DMS79 treated with DMSO at 0.1 percent for 48 hours (cell line): ENCODE results near the gene EFNA2.
A peak's percentile ranks its signal among the peaks of the same experiment; 100 is the strongest.
"Not testable (repeated sequence)": the region's sequence is repeated elsewhere in the genome, so short reads cannot be mapped to it uniquely, and the experiment has no call there.

Experiments used
- DNase-seq: peaks from one replicate; lab custom pipeline; 2025; lab: John Stamatoyannopoulos, UW

Gene EFNA2

GRCh38 chr19:1285737-1286360 lies at the start of gene EFNA2:
Gene EFNA2 (plus strand): TSS chr19:1285873. CDS start chr19:1286169, 296 bp downstream.
- no peak for DNase-seq

- no peak for DNase-seq
These were observed 49.1 kb upstream of the EFNA2 start for GRCh38 chr19:1236576-1236975.

- DNase-seq, result no peak
These were observed 48.5 kb upstream of the EFNA2 start for GRCh38 chr19:1237027-1237659.

- no peak for DNase-seq
These were observed 47.8 kb upstream of the EFNA2 start, which contains the start of gene CBARP for GRCh38 chr19:1237754-1238368. Gene CBARP (minus strand): TSS chr19:1238005. CDS start chr19:1236100, 1,905 bp downstream.

GRCh38 chr19:1238369-1239303 lies 47.0 kb upstream of the EFNA2 start:
- DNase-seq, result no peak

- no peak for DNase-seq
These were observed 46.3 kb upstream of the EFNA2 start for GRCh38 chr19:1239420-1239795.

- peak; percentile 74 for DNase-seq
These were observed 45.6 kb upstream of the EFNA2 start for GRCh38 chr19:1239796-1240737.

GRCh38 chr19:1240925-1241324 lies 44.7 kb upstream of the EFNA2 start:
- DNase-seq, result no peak

- peak; percentile 82 for DNase-seq
These were observed 44.1 kb upstream of the EFNA2 start, which contains the start of gene ATP5F1D for GRCh38 chr19:1241417-1242095. Gene ATP5F1D (plus strand): TSS chr19:1241751. CDS start chr19:1241851, 100 bp downstream.

GRCh38 chr19:1243768-1244692 lies 41.6 kb upstream of the EFNA2 start:
- peak; percentile 58 for DNase-seq

- DNase-seq, result no peak
These were observed 40.8 kb upstream of the EFNA2 start for GRCh38 chr19:1244693-1245451.

GRCh38 chr19:1245494-1246264 lies 40.0 kb upstream of the EFNA2 start:
- DNase-seq, result no peak

- DNase-seq, result not testable (repeated sequence)
These were observed 39.2 kb upstream of the EFNA2 start for GRCh38 chr19:1246265-1247087.

- DNase-seq, result no peak
These were observed 37.9 kb upstream of the EFNA2 start for GRCh38 chr19:1247748-1248138.

- peak; percentile 71 for DNase-seq
These were observed 37.4 kb upstream of the EFNA2 start, which contains the start of gene MIDN for GRCh38 chr19:1248139-1248785. Gene MIDN (plus strand): TSS chr19:1248583. CDS start chr19:1250297, 1,714 bp downstream.

- DNase-seq, result peak; percentile 71
These were observed 36.8 kb upstream of the EFNA2 start for GRCh38 chr19:1248786-1249297.
